HepG2 (cell line): Measurements from ENCODE around the gene SNRNP200. TPM values are rescaled to one million over a fixed set of nuclear protein-coding genes. Genes with fewer than 3 reads are reported as not detected.

Experiments used
- BRCA1 ChIP-seq: sonication (generic); formaldehyde crosslinking; IDR thresholded peaks from 2 replicates; pipeline ENCODE4 v1.4.0; 2020; ENCODE audit warnings: missing genetic modification reagents
- FOXM1 ChIP-seq: sonication (generic); formaldehyde crosslinking; IDR thresholded peaks from 2 replicates; pipeline ENCODE4 v1.5.0; 2020; ENCODE audit warnings: missing genetic modification reagents
- FUBP1 ChIP-seq: sonication (generic); formaldehyde crosslinking; IDR thresholded peaks from 2 replicates; pipeline ENCODE4 v1.5.1; 2020; ENCODE audit warnings: missing genetic modification reagents, mild to moderate bottlenecking, borderline replicate concordance
- GLI4 ChIP-seq: sonication (generic); formaldehyde crosslinking; IDR thresholded peaks from 2 replicates; pipeline ENCODE4 v1.5.1; 2020; ENCODE audit warnings: missing genetic modification reagents, mild to moderate bottlenecking, moderate library complexity, borderline replicate concordance
- HNF4A ChIP-seq: sonication (generic); formaldehyde crosslinking; IDR thresholded peaks from 2 replicates; pipeline ENCODE4 v1.4.0; 2020; ENCODE audit warnings: missing genetic modification reagents
- HOXA3 ChIP-seq: sonication (generic); formaldehyde crosslinking; IDR thresholded peaks from 2 replicates; pipeline ENCODE4 v1.5.0; 2020; ENCODE audit warnings: missing genetic modification reagents
- ISL2 ChIP-seq: sonication (generic); formaldehyde crosslinking; IDR thresholded peaks from 2 replicates; pipeline ENCODE4 v1.5.0; 2020; ENCODE audit warnings: missing genetic modification reagents
- MTF1 ChIP-seq: sonication (generic); formaldehyde crosslinking; IDR thresholded peaks from 2 replicates; pipeline ENCODE4 v1.5.0; 2020; ENCODE audit warnings: missing genetic modification reagents
- MXD4 ChIP-seq: IDR thresholded peaks from 2 replicates; pipeline ENCODE4 v1.6.1; 2016; ENCODE audit warnings: mild to moderate bottlenecking, missing biosample characterization, missing genetic modification reagents
- NAIF1 ChIP-seq: sonication (generic); formaldehyde crosslinking; IDR thresholded peaks from 2 replicates; pipeline ENCODE4 v1.5.0; 2020; ENCODE audit warnings: mild to moderate bottlenecking, missing genetic modification reagents, borderline replicate concordance
- NFYB ChIP-seq: sonication (generic); formaldehyde crosslinking; IDR thresholded peaks from 2 replicates; pipeline ENCODE4 v1.4.0; 2020; ENCODE audit warnings: missing genetic modification reagents
- PCBP2 ChIP-seq: fragments of 200-400 bp; formaldehyde crosslinking; optimal IDR thresholded peaks from 2 replicates; pipeline ENCODE3; 2018; ENCODE audit warnings: low read length, low read depth; ENCODE audit not compliant: poor library complexity, severe bottlenecking
- SMAD1 ChIP-seq: sonication (generic); formaldehyde crosslinking; IDR thresholded peaks from 2 replicates; pipeline ENCODE4 v1.4.0; 2020; ENCODE audit warnings: missing genetic modification reagents, low read depth, mild to moderate bottlenecking, borderline replicate concordance
- SMARCE1 ChIP-seq: fragments of 450-650 bp; IDR thresholded peaks from 2 replicates; pipeline ENCODE4 v1.6.1; 2017; ENCODE audit warnings: borderline replicate concordance
- SNAPC2 ChIP-seq: sonication (generic); formaldehyde crosslinking; IDR thresholded peaks from 2 replicates; pipeline ENCODE4 v1.8.1; 2022; ENCODE audit warnings: mild to moderate bottlenecking, missing genetic modification reagents
- YY1 ChIP-seq: IDR thresholded peaks from 2 replicates; pipeline ENCODE4 v1.6.1; 2011; ENCODE audit warnings: low read length, low read depth, moderate library complexity, mild to moderate bottlenecking; ENCODE audit not compliant: insufficient read depth, insufficient replicate concordance
- ZFP36 ChIP-seq: fragments of 150-350 bp; IDR thresholded peaks from 2 replicates; pipeline ENCODE4 v1.6.1; 2018; ENCODE audit warnings: borderline replicate concordance, low read length, low read depth; ENCODE audit not compliant: partially characterized antibody
- ZKSCAN1 ChIP-seq: fragments of 150-350 bp; IDR thresholded peaks from 2 replicates; pipeline ENCODE4 v1.6.1; 2014; ENCODE audit warnings: low read length
- ZNF441 ChIP-seq: sonication (generic); formaldehyde crosslinking; IDR thresholded peaks from 2 replicates; pipeline ENCODE4 v1.7.0; 2021; ENCODE audit warnings: missing genetic modification reagents, borderline replicate concordance
- ZNF607 ChIP-seq: sonication (generic); formaldehyde crosslinking; IDR thresholded peaks from 2 replicates; pipeline ENCODE4 v1.5.1; 2020; ENCODE audit warnings: missing genetic modification reagents, mild to moderate bottlenecking, borderline replicate concordance
- ZNF674 ChIP-seq: sonication (generic); formaldehyde crosslinking; IDR thresholded peaks from 2 replicates; pipeline ENCODE4 v1.5.0; 2020; ENCODE audit warnings: low read depth, mild to moderate bottlenecking, missing genetic modification reagents
- ZNF761 ChIP-seq: sonication (generic); formaldehyde crosslinking; conservative IDR thresholded peaks from 2 replicates; pipeline ENCODE4 v1.4.0; 2020; ENCODE audit warnings: mild to moderate bottlenecking, missing genetic modification reagents
- ZSCAN25 ChIP-seq: sonication (generic); formaldehyde crosslinking; IDR thresholded peaks from 2 replicates; pipeline ENCODE4 v1.8.0; 2022; ENCODE audit warnings: mild to moderate bottlenecking, missing genetic modification reagents
- polyA plus RNA-seq, 8 experiments: library from polyadenylated mRNA; depleted of rRNA in 3 of 8; stranded (reverse) in 7 of 8; unstranded in 1 of 8; fragments of >200 nt; fragmentation: Illumina TruSeq in 4 of 8; extraction: Trizol in 4 of 8; gene quantifications; 2 replicates each; pipeline versions ENCODE4 v1.2.1 to v1.2.3, GENCODE V29; 2011 to 2016; ENCODE audit warnings: low read depth in 4 of 8, missing spikeins in 1 of 8, mixed read lengths in 1 of 8; ENCODE audit not compliant: insufficient read depth in 1 of 8
- total RNA-seq, 5 experiments: library from RNA; depleted of rRNA; stranded (reverse); fragments of >200 nt; fragmentation: Illumina TruSeq; extraction: Trizol; gene quantifications; 2 replicates each; pipeline ENCODE4 v1.2.3, GENCODE V29; 2016; ENCODE audit warnings: low read depth in 1 of 5
- TF ChIP-seq, protein P1 (sequence below): sonication (generic); formaldehyde crosslinking; IDR thresholded peaks from 2 replicates; pipeline ENCODE4 v1.9.0; 2022; ENCODE audit warnings: low read depth, missing genetic modification reagents

Gene SNRNP200
- total and polyA plus RNA-seq, 2 of the 13 experiments (the other 11 are each of a cell fraction or from before 2014, with no cell fraction given): 99.0 to 232 TPM

GRCh38 chr2:96305091-96305978 lies at the start of gene SNRNP200 (continued):
- TF ChIP-seq ISL2 (CRISPR knock-in tag) (peak; percentile 74), PCBP2 (no peak), FOXM1 (CRISPR knock-in tag) (peak; percentile 90; the same call in 1 of the 2 replicates), MXD4 (peak; percentile 89), SNAPC2 (CRISPR knock-in tag) (no peak), ZKSCAN1 (no peak), FUBP1 (CRISPR knock-in tag) (peak; percentile 90; the same call in 1 of the 2 replicates), GLI4 (peak; percentile 88; the same call in 1 of the 2 replicates), NFYB (peak; percentile 24), NAIF1 (peak; percentile 49; the same call in 1 of the 2 replicates), ZNF607 (CRISPR knock-in tag) (peak; percentile 35), SMAD1 (CRISPR knock-in tag) (0 out of 2 replicates have a peak, but pooled peaks have one; percentile 32), HOXA3 (peak; percentile 98), ZNF761 (CRISPR knock-in tag) (peak; percentile 98), YY1 (peak; percentile 84), BRCA1 (CRISPR knock-in tag) (peak; percentile 90; the same call in 1 of the 2 replicates), HNF4A (CRISPR knock-in tag) (peak; percentile 68), ZNF441 (CRISPR knock-in tag) (peak; percentile 17; the same call in 1 of the 2 replicates), ZSCAN25 (CRISPR knock-in tag) (peak; percentile 55; the same call in 1 of the 2 replicates), MTF1 (peak; percentile 93), ZFP36 (no peak), SMARCE1 (no peak), ZNF674 (CRISPR knock-in tag) (no peak)
- TF ChIP-seq, protein P1, sequence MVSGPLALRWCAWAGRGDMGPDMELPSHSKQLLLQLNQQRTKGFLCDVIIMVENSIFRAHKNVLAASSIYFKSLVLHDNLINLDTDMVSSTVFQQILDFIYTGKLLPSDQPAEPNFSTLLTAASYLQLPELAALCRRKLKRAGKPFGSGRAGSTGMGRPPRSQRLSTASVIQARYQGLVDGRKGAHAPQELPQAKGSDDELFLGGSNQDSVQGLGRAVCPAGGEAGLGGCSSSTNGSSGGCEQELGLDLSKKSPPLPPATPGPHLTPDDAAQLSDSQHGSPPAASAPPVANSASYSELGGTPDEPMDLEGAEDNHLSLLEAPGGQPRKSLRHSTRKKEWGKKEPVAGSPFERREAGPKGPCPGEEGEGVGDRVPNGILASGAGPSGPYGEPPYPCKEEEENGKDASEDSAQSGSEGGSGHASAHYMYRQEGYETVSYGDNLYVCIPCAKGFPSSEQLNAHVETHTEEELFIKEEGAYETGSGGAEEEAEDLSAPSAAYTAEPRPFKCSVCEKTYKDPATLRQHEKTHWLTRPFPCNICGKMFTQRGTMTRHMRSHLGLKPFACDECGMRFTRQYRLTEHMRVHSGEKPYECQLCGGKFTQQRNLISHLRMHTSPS: peak; percentile 38; the same call in 1 of the 2 replicates
